UCSD-AML1 (cell line): ENCODE data around the gene DGKQ.
"Not testable (repeated sequence)": the region's sequence is repeated elsewhere in the genome, so short reads cannot be mapped to it uniquely, and the experiment has no call there.

Experiments used
- DNase-seq: peaks from one replicate; lab custom pipeline; 2025; ENCODE audit not compliant: unreplicated experiment; lab: John Stamatoyannopoulos, UW

The DGKQ gene

DNA sequence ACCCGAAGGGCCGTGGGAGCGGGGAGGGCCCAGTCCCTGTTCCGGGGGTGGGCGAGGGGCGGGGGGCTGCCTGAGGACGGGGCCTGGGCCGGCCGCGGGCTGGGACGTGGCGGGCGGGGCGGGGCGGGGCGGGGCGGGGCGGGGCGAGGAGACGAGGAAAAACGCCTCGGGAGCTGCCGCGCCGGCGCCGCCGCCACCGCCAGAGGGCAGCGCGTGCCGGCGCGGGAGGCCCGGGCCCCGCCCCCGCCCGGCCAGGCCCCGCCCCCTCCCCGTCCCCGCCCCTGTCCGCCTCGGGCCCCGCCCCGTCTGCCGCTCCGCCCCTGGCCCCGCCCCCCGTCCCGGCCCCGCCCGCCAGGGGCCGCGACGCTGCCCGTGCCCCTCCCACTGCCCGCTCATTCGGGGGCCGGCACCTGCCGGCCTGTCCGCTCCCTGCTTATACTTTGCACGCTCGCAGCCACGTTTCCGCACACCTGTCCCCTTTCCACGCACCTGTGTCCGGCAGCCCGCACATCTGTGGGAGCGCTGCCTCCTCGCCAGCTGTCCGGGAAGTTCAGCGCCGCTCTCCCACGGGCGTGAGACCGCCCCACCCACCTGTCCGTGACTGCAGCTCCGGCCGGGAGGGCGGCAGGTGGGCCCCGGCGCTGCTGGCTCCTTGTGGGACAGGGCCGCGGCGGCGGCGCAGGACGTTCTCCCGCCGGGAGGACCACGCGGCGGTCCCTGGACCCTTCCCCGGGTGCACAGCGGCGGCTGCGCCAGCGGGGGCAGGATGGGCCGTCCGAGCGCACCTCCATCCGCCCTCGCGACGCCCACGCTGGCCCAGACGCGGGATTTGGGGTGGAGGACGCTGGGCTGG, 36.4 kb upstream of the DGKQ start:
- peak; percentile 73 for DNase-seq

DNA sequence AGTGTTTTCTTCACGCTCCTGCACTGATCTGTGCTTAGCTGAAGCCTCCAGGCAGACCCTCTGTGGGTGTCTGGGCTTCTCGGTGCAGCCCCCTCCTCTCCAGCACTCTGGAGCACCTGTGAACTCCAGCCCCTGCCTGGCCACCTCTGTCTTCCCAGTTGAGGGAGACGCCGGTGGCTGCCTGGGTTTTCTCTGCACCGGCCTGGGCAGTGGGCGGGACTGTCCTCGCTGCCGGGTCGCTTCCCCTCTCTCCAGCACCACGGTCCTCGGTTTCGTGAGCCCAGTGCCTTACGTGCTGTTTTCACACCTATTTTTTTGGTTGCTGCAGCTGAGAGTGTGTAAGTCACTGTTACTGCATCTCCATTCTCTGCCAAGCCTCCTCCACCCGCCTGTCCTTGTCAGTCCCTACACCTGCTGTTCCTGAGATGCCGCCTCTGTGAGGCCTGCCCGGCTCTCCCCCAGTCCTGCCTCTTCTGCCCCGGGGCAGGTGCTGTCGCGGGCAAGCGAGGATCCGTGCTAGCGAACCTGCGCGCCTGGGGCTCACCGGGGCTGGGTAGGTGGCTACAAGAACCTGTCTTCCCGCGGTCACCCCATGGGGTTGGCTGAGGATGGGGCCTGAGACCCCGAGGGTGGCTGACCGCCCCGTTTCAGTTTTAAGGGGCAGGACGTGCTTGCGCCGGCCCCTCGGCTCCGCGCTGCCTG, 35.6 kb upstream of the DGKQ start:
- DNase-seq: no peak

DNA sequence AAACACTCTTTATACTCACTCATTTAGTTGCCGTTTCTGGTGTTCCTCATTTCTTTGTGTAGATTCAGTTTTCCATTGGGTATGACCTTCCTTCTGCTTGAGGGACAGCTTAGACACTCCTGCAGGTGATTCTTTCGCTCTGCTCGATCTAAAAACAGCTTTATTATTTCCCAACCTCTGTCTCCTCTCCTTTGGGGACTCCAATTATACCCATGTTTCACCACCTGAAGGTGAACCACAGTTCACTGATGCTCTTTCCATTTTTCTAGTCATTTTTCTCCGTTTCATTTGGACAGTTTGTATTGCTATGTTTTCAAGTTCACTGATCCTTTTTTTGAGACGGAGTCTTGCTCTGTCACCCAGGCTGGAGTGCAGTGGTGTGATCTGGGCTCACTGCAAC, 33.5 kb upstream of the DGKQ start:
- no peak for DNase-seq

DNA sequence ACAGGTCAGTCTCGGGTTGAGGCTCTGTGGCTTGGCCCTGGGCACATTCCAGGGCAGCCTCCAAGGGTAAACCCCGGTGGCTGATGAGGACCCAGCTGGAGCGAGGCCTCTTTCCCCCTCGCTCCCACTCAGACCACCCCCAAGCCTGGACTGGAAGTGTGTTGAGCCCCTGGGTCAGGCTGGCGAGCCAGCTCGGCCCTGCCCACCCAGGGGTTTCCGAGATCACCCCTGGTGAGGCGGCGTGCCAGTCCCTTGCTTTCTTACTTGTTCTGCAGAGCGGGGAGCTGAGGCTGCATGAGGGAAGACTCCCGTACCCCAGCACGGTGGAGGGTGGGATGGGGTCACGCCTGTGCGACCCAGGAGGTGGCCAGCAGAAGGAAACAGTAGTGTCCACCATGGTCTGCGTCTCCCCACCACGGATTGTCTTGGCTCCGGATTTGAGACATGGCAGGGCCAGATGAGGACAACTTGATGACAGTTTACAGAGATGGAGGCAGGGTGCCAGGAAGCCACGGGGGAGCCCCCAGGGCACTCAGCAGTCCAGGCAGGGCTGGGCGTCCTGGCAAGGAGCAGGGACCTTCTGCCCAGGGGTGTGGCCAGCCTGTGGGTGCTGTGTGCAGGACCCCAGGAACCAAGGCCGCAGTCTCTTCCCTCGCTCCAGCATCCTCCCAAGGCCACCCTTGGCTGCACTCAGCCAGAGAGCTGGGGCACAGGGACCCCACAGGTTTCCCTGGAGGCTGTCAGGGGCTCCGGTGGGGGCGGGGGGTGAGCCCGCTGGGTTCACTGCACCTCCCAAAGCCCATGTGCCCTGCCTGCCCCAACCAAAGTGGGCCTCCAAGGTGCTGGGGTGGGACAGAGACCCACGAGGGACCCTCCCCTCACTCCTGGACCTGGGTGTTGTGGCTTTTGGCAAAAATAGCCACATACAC, 31.5 kb upstream of the DGKQ start:
- no peak for DNase-seq

DNA sequence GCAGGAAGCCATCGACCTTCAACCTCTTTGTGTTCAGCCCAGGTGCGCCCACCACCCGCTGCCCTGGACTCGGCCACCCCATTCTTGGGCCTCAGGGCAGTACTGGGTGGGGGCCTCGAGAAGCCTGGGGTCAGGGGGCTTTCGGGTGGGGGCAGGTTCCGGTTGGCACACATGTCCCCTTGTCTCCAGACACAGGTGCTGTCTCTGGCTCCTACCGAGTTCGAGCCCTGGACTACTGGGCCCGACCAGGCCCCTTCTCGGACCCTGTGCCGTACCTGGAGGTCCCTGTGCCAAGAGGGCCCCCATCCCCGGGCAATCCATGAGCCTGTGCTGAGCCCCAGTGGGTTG, 30.7 kb upstream of the DGKQ start:
- no peak for DNase-seq

DNA sequence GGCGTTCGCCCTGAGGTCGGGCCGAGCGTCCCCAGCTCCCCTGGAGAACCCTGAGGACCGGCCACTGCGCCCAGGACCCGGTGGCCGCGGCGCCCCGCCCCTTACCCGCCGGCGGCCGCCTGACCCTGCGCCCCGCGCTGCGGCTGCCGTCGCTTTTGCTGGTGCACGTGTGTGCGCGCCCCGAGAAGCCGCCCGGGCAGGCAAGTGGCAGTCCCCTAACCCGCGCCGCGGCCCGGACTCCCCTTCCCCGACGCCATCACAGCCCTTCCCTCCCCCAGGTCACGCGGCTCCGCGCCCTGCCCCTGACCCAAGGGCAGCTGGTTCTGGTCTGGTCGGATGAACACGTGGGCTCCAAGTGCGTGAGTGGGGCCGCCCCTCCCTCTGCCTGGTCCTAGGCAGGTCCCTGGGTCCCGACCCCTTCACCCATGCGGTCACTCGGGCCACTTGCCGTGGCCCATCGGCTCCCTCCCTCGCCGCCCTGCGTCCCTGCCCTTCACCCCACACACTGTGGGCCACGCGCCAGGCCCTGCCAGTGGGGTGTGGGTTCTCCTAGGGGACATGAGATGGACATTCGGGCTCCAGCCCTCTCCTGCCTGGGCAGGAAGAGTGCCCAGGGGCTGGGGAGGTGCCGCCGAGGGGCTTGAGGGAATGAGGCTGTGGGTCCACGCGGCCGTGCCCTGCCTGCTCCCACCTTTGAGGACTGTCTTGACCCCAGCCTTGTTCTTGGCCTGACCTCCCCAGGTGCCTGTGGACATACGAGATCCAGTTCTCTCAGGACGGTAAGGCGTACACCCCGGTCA, 30.1 kb upstream of the DGKQ start:
- DNase-seq: no peak

DNA sequence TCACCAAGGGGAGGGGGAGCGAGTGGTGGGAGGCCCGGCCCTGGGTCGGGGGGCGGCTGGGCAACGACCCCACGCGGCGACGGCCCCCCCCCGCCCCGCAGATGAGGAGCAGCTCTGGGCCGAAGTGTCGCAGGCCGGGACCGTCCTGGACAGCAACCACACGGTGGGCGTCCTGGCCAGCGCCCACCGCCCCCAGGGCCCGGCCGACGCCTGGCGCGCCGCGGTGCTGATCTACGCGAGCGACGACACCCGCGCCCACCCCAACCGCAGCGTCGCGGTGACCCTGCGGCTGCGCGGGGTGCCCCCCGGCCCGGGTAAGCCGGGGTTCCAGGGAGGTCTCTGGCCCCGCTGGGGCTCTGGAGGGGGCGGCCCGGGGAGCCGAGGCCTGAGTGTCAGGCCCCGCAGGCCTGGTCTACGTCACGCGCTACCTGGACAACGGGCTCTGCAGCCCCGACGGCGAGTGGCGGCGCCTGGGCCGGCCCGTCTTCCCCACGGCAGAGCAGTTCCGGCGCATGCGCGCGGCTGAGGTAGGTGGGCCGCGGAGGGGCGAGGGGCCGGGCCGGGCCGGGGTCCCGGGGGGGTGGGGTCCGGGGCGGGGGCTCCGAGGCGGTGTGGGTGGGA, 29.4 kb upstream of the DGKQ start:
- no peak for DNase-seq

DNA sequence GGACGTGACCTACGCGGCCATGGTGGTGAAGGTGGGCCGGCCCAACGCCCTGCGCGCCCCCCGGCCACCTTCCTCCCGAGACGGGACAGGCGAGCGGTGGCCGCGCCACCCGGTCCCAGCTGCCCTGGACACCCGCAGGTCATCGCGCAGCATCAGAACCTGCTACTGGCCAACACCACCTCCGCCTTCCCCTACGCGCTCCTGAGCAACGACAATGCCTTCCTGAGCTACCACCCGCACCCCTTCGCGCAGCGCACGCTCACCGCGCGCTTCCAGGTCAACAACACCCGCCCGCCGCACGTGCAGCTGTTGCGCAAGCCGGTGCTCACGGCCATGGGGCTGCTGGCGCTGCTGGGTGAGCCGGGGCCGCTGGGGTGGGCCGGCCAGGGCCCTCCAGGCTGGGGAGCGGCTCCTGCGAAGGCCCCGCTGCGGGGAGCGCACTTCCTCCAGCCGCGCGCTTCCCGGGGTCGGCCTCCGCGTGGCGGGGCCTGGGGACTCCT, 28.8 kb upstream of the DGKQ start:
- DNase-seq: no peak

DNA sequence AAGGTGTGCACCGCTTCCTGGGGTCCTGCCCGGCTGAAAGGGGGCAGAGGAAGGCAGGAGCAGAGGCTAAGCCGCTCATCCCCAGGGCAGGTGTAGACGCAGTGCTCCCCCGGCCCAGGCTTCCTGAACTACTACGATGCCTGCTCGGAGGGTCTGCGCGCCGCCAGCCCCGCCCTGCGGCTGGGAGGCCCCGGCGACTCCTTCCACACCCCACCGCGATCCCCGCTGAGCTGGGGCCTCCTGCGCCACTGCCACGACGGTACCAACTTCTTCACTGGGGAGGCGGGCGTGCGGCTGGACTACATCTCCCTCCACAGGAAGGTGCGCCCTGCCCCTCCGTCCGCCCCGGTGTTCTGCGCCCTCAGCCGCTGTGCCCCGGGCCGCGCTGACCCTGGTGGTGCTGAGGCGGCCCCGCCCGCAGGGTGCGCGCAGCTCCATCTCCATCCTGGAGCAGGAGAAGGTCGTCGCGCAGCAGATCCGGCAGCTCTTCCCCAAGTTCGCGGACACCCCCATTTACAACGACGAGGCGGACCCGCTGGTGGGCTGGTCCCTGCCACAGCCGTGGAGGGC, 28.3 kb upstream of the DGKQ start:
- no peak for DNase-seq

DNA sequence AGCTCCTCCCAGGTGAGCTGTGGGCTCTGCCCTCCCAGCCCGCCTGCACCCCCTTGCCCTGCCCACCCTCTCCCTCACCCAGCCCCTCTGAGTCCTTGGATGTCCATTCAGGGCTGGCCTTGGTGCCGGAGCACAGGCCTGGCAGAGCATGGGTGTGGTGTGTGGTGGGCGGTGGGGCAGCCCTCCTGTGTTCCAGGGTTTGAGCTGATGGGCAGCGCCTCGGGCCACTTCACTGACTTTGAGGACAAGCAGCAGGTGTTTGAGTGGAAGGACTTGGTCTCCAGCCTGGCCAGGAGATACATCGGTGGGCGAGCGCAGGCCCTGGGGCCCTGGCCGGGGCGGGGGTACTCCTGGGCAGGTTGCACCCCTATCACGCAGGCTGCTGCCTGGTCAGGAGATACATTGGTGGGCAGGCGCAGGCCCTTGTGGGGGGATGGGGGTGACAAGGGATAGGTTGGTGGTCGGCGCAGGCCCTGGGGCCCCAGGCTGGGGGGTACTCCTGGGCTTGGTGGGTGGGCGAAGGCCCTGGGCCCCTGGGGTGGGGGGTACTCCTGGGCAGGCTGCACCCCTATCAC, 27.4 kb upstream of the DGKQ start:
- DNase-seq: no peak

DNA sequence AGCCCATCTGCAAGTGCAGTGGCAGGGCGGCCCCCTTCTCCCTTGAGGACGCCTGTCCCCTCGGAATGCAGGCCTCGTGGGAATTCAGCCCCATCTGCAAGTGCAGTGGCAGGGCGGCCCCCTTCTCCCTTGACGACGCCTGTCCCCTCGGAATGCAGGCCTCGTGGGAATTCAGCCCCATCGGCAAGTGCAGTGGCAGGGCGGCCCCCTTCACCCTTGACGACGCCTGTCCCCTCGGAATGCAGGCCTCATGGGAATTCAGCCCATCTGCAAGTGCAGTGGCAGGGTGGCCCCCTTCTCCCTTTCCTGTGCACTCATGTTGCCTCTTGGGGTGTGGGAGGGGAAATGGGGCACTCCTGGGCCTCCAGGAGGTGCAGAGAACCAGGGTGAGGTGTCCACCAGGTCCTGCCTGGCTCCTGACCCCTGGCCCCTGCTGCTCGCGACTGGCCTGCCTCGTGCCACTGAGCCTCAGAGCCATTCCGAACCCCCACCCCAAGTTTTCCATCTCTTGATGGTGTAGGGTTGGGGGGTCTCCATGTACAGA, 26.6 kb upstream of the DGKQ start:
- DNase-seq: no peak

DNA sequence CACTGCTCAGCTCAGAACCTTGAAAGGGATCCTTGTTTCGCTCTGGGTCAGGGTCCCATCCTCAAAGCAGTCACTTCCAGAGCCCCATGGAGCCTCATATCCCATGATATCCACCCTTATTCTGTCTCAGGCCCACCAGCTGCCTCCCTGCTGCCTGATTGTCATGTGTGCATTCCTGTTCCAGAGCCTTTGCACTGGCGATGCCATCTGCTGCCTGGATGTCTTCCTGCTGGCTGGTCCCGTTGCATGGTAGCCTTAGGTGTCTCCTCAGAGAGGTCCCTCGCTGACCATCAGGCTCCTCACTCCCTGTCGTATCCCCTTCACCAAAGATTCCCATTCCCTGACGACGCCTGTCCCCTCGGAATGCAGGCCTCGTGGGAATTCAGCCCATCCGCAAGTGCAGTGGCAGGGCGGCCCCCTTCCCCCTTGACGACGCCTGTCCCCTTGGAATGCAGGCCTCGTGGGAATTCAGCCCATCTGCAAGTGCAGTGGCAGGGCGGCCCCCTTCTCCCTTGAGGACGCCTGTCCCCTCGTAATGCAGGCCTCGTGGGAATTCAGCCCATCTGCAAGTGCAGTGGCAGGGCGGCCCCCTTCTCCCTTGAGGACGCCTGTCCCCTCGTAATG, 26.0 kb upstream of the DGKQ start:
- DNase-seq: not testable (repeated sequence)

DNA sequence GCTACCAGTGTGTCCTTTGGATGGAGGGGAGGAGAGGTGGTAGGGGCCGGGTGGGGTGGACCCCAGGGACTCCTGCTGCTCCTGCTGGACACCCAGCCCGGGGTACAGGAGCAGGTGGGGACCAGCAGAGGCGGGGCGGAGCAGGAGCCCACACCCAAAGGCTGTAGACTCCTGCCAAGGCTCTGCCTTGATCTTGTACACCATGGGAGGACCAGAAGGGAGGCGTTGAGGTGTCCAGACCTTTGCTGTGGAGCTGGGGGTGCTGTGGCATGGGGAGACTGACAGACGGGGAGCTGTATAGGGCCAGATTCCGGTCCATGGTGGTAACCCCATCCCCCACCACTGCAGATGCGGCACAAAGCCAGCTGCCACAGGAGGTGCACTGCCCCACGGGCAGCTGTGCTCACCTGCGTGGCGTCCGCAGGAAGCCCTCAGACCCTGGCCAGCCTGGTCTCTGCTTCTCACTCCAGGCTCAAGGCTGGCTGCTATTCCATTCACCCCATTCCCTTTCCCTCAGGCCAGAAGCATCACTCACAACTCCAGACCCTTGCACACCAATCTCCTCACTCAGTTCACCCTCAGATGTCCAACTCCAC, 24.8 kb upstream of the DGKQ start:
- DNase-seq: no peak

DNA sequence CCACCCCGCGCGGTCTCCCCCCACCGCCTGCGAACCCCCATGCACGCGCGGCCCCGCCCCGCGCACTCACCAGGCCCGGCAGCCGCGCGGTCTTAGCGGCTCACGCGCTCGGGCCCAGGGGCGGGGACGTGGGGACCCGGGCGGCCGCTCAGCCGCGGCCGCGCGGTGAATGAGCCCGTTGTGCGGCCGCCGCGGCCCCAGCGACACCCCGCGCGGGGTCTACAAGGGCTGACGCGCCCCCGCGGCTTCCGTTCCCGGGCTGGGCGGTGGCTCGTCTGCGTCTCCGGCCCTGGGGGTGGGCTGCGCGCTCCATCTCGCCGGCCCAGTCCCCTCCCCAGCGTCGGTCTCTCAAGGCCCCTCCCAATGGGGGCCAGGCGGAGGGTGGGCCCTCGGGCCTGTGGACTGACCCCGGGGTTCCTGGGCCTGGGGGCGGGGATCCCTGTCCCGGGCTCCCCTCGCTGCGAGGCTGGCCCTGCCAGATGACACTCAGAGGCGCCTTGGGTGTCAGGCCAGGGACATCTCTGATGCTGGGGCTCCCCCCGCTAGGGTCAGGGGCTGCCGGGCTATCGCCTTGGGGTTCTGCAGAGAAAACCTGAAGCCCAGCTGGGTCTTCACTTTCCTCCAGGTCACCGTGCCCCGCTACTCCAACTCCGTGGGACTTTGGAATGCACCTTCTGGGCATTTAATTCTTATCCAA, 24.2 kb upstream of the DGKQ start:
- no peak for DNase-seq

DNA sequence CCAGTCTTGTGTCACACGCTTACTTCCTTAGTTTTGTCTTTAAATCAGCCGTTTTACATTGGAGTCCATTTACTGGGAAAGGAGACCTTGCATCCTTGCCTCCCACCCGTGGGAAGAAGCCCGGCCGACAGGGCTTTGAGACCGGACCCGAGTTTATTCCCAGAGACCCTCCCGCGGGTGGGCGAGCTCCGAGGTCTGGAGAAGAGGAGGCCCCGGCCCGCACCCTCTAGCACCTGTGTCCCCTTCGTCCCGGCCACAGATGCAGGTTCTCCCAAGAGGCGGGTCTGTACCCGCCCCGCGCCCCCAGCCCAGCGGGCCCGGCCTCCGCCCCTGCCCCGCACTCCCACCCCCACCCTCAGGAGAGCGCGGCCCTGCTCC, 23.6 kb upstream of the DGKQ start:
- no peak for DNase-seq

DNA sequence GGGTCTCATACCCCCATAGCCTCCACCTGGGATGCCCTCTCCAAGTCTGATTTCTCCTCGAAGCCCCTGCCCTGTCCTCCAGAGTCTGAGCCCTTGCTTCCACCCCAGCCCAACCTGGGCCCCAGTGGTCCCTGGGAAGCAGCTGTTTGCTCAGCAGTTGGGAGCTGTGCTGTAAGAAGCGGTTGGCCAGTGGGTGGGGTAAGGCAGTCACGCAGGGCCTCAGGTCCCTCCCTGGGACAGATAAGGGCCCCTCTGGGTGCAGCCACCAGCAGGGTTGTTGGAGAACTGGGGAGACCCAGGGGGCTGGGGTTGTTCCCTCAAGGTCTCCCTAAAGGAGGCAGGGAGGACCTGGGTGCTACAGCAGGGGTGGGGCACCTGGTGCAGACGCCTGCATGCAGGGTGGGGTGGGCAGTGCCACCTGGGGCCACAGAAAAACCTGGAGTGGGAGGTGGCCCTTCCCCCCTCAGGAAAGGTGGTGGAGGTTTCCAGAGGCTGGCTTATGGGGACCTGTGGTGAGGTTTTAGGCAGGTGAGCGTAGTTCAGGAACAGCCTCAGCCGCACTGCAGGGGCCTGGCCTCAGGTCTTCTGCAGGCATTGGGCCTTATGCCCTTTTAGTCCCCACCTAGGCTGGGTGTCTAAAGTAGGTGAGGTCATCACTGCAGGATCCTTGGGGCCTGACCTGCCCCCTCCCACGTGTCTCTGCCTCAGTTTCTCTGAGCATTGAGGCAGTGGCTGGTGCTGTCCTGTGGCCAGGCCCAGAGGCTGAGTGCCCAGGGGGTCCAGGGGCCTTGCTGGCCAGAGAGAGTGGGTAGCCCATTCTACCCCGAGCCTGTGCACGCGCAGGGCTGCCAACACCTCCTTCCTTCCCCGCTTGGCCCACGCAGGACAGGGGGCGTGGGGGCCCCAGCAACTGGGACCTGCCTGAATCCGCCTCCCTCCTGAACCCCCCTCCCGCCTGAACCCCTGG, 22.9 kb upstream of the DGKQ start:
- DNase-seq: no peak
